Activated CD4-positive, alpha-beta T cell treated with anti-CD3 and anti-CD28 coated beads, Interleukin-10, Interleukin-2, amounts not matched to agents 100 ng/mL and 50 ng/mL, durations not matched to agents 16 hours and 8 hours (primary cell): ENCODE results near the gene SLC12A1.
"Not testable (repeated sequence)": the region's sequence is repeated elsewhere in the genome, so short reads cannot be mapped to it uniquely, and the experiment has no call there.

ENCODE experiments used
- DNase-seq: peaks from one replicate; pipeline ENCODE4 v3.0.0-alpha.2; 2020

SLC12A1 gene

DNA sequence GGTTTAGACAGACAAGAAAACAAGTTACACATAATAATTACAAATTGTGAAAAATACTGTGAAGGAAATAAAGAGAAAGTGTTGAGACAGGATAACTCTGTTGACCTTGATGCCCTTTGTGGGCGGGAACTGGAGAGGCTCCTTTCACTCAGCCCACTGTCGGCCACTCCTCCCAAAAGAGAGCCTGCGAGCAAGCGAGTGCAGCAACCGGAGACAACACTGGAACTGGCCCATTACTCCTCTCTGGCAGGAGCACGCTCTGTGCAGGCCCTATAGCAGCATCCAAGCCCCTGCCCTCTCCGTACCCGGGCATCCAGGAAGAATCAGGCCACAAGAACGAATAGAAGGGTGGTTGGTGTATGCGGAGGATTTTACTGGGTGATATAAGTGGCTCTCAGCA is 108.9 kb downstream of the SLC12A1 start:
- DNase-seq = no peak

DNA sequence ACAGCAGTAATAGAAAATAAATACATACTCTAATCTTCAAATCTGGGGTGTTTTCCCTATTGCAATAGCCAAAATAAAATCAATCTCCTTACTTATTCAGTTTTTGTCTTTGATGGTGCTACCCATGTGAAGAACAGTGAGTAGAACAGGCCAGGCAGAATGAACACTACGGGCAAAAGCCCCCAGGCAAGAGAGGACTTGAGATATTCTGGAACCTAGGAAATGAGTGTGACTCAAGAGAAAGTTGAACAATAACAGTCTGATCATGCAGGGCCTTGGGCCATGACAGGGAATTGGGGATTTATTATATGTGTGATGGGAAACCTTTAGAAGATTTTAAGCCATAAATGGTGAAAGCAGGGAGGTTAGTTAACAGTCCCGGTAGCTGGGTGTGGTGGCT is 111.1 kb downstream of the SLC12A1 start:
- DNase-seq = no peak

DNA sequence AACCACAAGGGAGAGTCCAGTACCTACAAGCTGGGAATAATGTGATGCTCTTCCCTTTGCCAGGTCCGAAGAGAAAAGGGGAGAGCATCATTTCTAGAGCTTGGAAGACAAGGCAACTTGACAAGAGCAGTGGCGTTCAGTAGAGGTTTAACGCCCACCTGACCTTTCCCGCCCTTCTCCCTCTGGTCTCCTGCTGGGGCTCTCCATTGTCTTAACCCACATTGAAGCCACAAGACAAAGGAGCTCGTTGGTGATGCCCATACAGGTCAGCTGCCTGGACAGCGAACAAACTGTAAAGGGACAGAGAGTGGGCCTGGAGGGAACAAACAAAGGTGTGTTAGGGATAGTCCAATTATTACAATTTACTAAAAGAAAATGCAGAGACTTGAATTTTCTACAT is 112.0 kb downstream of the SLC12A1 start:
- DNase-seq = no peak

DNA sequence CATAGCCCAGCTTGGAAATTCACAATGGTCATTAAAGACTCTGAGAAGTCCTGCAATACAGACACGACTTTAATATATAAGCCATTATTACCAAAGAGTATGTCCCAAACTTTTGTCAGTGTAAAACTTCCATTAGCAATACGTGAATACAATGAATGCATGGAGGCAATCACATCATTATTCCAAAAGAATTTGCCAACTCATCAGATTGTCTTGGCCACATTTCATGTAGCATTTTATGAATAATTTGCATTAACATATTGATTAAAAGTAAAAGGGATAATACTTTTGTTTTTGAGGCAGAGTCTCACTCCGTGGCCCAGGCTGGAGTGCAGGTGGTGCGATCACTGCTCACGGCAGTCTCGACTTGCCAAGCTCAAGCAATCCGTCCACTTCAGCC is 117.2 kb downstream of the SLC12A1 start:
- no peak for DNase-seq

DNA sequence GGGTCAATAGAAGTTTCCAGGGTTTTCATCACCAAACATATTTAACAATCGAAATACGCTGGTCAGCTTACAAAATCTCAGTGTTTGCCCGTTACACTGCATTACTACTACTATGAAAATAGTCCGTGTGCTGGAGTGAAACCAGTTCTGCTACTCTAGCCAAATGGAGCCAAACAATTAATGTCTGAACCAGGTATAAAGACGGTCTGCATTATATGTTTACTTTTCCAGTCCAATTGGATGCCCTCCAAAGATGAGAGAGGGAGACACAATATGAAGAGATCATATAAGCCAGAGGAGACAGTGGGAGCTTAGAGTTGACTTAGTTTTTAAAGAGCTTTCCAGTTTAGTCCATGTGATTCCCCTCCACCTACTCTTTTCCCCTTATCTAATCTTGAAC is 118.8 kb downstream of the SLC12A1 start:
- no peak for DNase-seq

DNA sequence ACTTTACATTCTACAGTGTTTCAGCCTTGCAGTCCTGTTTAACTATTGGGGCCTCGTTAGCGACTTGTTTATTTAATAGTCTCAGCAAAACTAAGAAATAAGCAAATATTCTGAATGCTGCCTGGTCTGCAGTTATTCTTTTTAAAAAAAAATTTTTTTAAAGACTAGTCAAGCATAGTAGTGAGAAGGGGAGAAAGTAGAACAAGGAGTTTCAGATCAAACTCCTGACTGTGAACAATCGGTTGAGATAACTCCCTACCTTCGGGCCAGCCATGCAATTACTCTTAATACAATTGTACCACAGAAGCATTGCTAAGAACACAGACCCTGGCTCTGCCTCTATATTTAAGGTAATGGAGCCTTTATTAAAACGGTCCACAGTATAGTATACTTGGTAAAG is 119.3 kb downstream of the SLC12A1 start:
- DNase-seq = no peak

DNA sequence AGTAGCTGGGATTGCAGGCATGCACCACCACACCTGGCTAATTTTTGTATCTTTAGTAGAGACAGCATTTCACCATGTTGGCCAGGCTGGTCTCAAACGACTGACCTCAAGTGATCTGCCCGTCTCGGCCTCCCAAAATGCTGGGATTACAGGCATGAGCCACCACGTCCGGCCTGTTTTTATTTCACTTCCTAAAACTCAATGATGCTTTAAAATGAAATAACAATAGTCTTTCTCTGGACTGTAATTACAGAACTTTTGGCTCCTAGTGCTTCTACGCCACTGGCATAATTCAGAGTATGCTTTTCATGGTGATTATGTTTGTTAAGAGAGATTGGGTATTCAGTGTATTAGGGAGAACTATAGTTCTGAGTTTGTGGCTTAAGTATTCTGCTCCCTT is 120.1 kb downstream of the SLC12A1 start:
- not testable (repeated sequence) for DNase-seq

DNA sequence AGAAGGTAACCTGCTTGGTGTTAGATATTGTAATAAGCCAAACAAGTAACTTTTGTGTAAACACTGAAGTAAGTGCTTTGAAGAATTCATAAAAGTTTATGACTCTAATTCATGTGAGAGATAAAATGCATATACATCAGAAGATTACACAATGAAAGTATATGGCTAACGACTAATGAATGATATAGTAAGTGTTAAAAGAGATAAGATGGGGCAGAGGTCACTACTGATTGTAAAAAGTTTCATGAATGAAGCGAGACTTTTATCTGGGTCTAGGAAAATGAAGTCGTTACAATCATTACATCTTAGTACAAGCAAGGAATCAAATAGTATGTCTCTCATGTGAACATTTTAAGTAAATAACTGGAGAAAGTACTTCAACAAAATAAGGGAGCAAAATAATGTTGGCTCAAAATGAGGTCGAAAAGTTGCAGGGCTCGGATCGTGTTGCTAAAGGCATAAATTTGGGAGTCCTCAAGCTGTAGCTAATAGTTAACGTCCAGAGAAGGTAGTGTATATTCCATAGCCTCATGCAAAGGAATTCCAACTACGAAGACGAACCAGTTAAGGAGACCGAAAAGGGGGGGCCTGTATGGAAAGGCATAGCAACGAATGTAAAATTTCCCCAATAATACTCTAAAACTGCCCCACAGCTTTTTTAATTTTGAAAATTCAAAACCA is 124.1 kb downstream of the SLC12A1 start:
- no peak for DNase-seq

DNA sequence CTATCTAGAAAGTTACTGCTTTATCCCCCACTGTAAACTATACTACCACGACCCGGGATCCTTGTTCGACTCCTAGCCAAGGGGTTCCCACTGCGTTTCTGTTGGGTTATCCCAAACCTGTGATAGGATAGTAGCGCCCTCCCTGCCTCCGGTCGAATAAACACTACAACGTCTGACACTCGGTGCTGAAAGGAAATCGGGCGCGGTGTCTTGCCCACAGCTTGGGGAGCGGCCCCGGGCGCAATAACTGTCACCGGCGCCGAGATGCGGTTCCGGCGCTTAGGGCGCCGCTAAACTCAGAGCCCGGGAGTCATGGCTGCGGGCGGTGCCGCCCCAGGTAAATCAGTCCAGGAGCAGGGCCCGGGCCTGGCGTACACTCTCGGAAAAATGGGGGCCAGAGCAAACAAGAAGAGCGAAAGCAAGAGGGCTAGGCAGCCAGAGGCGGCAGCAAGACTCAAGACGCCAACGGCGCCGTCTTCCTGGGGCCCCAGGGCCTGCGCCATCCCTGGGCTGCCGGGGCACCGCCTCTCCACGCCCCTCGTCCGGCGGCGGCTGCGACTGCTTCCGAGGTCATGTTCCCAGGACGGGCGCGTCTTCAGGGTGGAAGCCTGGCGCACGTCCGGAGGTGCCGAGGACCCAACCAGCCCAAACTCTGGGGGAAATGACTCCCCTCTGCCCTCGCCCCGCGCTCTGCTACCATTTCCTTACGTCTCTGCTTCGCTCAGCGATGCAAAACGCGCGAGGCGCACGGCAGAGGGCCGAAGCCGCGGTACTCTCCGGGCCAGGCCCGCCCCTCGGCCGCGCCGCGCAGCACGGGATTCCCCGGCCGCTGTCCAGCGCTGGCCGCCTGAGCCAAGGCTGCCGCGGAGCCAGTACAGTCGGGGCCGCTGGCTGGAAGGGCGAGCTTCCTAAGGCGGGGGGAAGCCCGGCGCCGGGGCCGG is 125.0 kb downstream of the SLC12A1 start, which contains the start of gene DUT:
DUT (plus strand) TSS at position 575 of the 941 bp plus-strand sequence; CDS start at position 662, 87 bp downstream.
- DNase-seq = peak; percentile 89

DNA sequence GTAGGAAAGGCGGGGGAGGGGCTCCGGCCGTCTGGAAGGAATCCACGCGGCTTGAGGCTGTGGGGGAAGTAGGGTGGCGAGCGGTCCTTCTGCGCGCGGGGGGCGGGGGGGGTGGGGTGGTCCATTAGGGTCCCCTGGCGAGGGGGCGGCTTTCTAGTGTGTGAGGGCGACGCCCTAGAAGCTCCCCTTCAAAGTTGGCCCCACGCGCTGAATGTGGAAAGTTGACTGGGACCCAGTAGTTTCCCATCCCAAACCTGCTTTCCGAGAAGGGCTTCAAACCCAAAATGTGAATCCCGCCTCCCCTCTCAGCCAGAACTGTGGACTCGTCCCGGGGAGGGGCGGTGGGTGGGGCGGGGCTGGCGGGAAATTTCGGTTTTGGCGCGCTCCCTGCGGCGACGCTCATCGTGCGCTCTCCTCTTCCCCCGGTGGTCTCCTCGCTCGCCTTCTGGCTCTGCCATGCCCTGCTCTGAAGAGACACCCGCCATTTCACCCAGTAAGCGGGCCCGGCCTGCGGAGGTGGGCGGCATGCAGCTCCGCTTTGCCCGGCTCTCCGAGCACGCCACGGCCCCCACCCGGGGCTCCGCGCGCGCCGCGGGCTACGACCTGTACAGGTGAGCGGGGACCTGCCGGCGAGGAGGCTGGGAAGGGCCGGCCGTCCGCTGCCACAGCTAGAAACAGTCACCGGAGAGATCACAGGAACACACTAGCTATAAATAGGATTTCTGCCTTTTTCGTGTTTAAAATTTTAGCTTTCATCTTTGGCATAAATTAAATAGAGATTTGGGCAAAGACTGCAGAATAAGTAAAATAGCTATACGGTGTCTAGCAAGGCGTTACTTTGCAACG is 125.9 kb downstream of the SLC12A1 start:
- DNase-seq = peak; percentile 82

DNA sequence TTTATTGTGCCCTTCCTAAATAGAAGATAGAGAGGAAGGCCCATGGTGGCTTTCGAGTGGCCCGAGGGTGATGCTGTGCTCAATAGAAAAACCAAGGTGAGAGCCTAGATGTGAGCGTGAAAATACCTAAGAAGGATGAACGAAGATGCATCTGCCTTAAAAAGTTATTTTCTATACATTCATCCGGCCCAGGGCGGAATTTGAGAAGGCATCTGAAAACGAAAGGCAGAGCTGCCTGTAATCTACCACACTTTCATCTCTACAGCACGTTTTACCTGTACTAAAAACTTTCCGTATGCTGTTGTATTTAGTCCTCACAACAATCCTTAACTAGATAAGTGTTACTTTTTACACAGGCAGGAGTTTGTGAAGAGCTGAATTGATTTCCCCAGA is 126.5 kb downstream of the SLC12A1 start:
- DNase-seq = peak; percentile 29

DNA sequence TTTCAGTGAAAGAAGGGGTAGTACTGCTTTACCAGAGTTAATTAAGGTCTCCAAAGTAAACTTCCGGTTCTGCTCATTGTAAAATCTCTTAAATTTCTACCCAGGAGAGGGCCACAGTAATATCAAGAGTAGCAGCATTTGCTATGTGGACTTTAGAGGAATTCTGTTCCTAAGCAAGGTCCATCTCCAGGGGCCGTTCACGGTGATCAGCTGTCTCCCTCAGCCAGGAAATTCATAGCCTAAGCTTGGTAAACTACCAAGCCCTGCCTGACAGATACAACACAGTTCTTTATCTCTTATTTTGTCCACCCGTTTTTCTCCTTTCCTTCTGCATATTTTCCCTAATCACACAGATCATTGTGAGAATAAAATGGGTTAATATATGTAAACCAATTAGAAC is 127.4 kb downstream of the SLC12A1 start:
- peak; percentile 22 for DNase-seq

DNA sequence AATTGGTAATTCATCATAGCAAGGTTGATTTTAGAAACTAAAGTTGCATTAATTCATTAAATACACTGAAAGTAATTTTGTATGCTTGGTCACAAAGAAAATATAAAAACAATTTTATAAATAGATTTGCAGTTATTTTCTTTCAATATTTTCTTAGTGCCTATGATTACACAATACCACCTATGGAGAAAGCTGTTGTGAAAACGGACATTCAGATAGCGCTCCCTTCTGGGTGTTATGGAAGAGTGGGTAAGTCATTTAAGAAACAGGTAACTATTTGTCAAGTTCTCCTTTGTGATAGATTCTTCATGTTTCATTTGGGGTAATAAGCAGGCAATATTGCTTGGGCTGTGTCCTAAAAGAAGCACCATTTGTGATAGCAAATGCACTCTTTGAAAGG is 128.2 kb downstream of the SLC12A1 start:
- DNase-seq = no peak

DNA sequence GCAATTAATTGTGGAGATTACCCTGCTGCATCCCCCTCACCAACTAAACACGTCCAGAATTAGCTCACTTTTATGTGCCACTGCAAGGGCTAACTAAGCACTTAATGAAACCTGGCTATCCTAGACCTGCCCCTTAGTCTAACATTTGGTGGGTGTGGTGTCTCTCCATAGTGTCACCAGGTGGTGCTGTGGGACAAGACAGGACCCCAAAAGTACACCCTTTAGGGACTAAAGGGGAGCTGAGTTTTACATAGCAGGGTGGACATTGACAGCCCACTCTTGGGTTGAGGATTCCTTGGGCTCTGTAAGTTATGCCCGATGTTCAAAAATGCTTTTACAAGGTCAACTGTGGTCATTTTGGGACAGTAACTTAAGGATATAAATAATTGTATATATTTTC is 130.8 kb downstream of the SLC12A1 start:
- DNase-seq = peak; percentile 32

DNA sequence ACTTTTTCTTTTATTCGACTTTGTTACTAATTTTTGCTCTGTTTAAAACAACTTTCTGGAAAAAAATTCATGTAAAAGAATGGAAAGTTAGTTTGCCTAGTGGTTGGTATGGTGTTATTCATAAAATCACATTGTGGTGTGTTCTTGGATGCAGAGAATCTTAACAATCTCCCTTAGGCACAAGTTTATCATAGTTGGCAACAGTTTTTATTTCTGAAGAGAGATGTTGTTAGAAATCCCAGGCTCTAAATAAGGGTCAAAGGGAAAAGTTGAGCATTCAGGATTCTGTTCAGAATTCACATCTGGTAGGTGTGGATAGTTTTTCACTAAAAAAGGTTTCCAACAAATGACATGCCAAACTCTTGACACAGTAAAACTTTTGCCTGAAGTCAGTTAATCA is 131.5 kb downstream of the SLC12A1 start:
- DNase-seq = no peak

DNA sequence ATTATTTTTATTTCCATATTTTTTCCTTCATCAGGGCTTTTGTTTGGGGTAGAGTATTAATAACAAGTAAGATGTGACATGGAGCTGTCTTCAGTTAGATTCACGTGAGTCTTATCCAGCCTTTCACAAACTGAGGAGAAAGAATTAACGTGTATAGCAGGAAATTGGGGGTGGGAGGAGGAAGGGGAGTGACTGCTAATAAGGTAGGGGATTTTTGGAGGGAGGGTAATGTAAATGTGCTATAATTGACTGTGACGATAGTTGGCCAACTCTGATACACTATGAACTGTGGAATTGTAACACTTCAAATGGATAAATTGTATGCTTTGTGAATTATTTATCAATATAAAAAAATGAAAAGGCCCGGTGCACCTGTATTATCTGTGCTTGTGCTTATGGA is 134.0 kb downstream of the SLC12A1 start:
- DNase-seq = no peak

DNA sequence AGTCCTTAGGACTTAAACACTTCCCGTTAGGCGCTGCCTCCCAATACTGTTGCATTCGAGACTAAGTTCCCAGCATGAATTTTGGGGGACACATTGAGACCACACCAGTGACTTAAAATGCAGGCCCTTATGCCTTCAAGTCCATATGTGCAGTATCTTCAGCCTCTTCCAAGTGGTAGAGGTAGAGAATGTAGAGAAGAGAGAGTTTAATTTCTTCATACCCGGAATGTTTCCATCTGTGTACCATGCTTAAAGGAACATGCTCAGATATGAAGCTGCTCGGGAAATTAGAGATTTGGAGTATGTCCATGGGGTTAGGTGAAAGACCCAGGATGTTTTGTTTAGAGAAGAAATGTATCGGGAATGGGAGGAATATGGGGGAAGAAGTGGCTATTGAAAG is 137.8 kb downstream of the SLC12A1 start:
- DNase-seq = no peak

DNA sequence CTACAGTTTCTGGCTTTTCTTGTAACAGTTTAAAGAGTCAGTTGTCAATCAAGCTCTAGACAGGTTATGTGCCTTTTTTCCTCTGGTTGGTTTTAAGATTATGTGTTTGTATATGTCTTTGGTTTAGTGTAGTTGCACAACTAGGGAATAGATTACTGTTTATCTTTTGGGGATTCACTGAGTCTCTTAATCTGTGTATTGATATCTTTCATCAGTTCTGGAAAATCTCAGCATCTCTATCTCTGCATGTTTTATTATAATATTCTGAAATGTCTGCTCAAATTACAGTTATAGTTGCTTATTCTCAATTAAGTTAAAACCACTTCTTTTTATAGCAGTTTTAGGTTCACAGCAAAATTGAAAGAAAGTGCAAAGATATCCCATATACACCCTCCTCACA is 139.4 kb downstream of the SLC12A1 start:
- no peak for DNase-seq

DNA sequence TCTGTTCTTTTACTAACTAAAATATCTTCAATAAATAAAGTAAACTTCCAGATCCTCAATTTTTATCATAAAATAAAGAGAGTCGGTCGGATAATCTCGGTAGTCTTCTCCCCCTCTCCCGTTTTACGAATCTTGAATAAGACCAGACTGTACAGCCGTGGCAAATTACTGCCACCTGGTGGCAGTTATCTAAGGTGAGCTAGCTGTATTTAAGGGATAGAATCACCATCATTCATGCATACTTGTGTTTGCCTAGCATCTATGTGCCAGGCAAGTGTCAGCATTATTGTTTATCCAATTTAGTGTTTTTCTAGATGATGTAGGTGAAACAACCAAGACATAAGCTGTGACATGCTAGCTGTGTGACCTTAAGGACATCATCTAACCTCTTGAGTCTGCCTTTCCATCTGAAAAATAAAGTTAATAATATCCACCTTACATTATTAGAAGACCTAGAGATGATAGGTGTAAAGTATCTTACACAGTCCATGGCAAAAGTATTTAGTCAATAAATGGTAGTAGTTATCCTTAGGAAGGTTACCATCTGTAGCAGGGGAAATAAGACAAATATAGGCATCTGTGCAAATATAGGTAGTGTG is 146.5 kb downstream of the SLC12A1 start:
- DNase-seq = peak; percentile 71
